Activated naive CD8-positive, alpha-beta T cell treated with anti-CD3 and anti-CD28 coated beads, Interleukin-2, amount 50 U/mL, for 24 hours (primary cell): ENCODE data around the gene FER1L5.

ENCODE experiments used
- ATAC-seq: fragments of 150-1000 bp; cut with Tn5 transposase; one replicate; pipeline ENCODE4 v1.10.0; 2021
- DNase-seq: peaks from one replicate; pipeline ENCODE4 v3.0.0; 2021
- H3K27ac Mint-ChIP-seq: one replicate; pipeline ENCODE4 v1.8.0; 2021; ENCODE audit warnings: mild to moderate bottlenecking, mixed read lengths
- H3K27me3 Mint-ChIP-seq: one replicate; pipeline ENCODE4 v1.8.0; 2021; ENCODE audit warnings: mixed read lengths
- H3K36me3 Mint-ChIP-seq: one replicate; pipeline ENCODE4 v1.8.0; 2021; ENCODE audit warnings: low read depth, mixed read lengths
- H3K4me1 Mint-ChIP-seq: one replicate; pipeline ENCODE4 v1.8.0; 2021; ENCODE audit warnings: mixed read lengths
- H3K4me3 Mint-ChIP-seq: one replicate; pipeline ENCODE4 v1.8.0; 2021; ENCODE audit warnings: mild to moderate bottlenecking, moderate library complexity, mixed read lengths
- H3K9me3 Mint-ChIP-seq: one replicate; pipeline ENCODE4 v1.8.0; 2021; ENCODE audit warnings: mixed read lengths

FER1L5 gene

DNA sequence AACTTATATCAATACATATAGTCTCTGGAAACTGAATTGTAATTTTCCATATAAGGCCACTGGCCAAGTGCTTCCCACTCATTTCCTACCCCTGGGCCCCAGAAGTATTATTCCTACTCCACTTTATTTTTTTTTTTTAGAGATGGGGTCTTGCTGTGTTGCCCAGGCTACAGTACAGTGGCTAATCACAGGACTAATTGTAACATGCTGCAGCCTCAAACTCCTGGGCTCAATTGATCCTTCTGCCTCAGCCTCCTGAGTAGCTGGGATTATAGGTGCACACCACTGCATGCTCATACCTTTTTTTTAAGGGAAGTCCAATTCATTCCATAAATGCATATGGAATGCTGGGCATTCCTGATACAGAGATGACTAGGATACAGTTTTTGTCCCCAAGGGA is 111.8 kb downstream of the FER1L5 start:
- Mint-ChIP-seq H3K27me3 (no peaks in the 10 kb centered on the region), H3K27ac (no peak overlapping the region), H3K9me3 (no peaks in the 10 kb centered on the region), H3K4me3 (no peak overlapping the region), H3K36me3 (no peaks in the 10 kb centered on the region), H3K4me1 (peaks cover 3% of the 10 kb centered on the region)
- DNase-seq (no peak), ATAC-seq (no peak)
